ENCODE data around the gene PDZRN4.
"Not testable (repeated sequence)": the region's sequence is repeated elsewhere in the genome, so short reads cannot be mapped to it uniquely, and the experiment has no call there.

The PDZRN4 gene

DNA sequence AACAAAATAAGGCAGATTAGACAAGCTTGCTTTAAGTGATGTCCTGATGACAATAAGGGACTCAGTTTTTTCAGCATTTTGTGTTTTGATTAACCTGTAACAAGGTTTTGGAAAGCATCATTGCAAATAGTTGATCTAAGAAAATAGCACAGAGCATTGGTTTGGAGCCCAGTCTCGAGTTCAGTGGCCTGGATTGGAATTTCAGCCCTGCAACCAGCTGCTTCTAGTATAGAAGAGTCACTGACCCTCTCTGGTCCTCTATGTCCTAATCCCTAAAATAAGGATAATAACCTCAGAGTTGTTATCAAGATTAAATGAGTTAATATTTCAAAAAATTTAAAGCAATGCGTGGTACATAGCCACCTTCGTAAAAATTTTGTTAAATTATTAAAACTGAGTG lies 25.5 kb downstream of the PDZRN4 start:
- DNase-seq (ENCODE audit: low read depth in 3 of 3, low spot score in 1 of 3) = no peak

DNA sequence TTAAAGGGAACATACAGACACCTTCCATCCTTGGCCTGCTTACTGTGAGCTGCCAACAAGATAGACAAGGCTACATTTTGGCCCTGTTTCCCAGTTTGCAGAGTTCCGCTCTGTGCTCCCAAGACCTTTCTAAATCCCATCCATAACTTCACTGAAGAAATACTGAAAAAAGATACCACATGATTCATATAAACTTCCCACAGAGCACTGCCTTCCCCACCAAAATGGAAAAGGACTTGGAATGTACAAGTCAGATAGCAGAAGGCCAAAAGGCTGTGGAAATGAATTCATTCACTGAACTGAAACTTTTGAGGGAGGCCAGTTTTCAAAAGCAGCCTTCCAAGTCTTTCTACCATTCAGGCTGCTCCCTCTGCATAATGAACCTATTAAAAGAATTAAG lies 29.6 kb downstream of the PDZRN4 start:
- no peak for DNase-seq (ENCODE audit: low read depth in 3 of 3, low spot score in 1 of 3)

- no peak for DNase-seq (ENCODE audit: low read depth in 3 of 3, low spot score in 1 of 3)
These were observed 32.8 kb downstream of the PDZRN4 start for GRCh38 chr12:41220931-41221330.

GRCh38 chr12:41221491-41221890 lies 33.4 kb downstream of the PDZRN4 start:
- no peak for DNase-seq (ENCODE audit: low read depth in 3 of 3, low spot score in 1 of 3)

DNA sequence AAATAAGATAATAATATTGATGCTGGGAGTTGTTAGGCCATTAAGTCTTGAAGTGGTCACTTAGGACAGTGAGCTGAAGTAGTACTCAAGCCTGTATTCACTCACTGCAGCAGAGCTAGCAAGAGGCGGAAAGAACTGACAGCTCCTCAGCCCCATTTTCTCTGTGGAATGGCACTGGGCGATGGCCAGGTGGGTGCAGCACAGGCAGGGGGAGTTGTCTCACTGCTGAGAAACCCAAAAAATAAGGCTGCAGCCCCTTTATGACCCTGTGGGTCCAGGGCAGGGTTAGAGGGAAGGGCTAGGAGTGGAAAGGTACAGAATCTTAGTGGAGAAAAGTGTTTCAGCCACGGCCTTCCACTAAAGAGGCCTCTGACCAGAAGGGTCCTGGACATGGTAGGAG lies 35.5 kb downstream of the PDZRN4 start:
- no peak for DNase-seq (ENCODE audit: low read depth in 3 of 3, low spot score in 1 of 3)

DNA sequence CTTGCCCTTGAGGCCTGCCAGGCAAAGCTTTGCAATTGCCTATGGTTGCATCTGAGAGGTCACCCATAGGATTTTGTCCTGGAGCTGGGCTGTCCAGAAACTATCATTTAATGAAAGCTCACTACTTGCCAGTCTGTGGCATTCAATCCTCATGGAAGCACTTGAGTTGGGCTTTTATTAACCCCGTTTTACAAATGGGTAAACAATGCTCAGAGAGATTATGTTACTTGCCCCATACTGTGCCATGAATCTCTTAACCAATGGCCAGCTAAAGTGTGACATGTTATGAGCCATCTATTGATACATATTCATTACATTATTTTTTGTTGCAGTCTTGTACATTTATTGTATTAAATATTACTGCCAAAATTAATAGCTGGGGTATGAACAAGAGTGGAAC lies 35.9 kb downstream of the PDZRN4 start:
- no peak for DNase-seq (ENCODE audit: low read depth in 3 of 3, low spot score in 1 of 3)

DNA sequence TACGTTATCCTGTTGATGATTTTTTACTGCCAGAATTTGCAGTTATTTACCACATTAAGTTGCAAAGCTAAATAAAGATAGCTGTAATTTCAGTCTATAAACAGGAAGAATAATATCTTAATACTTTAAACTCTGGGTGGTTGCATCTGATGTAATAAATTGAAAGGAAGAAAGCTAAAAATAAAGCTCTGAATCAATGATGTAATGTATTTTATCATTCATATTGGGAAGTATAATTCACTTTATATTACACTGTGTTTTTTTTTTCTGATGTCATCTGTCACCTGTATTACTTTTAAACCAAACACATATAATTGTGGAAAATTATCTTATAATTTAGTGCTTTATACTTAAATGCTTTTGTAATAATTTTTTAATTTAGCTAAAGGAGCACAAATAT lies 37.1 kb downstream of the PDZRN4 start:
- DNase-seq (ENCODE audit: low read depth in 3 of 3, low spot score in 1 of 3) = no peak

DNA sequence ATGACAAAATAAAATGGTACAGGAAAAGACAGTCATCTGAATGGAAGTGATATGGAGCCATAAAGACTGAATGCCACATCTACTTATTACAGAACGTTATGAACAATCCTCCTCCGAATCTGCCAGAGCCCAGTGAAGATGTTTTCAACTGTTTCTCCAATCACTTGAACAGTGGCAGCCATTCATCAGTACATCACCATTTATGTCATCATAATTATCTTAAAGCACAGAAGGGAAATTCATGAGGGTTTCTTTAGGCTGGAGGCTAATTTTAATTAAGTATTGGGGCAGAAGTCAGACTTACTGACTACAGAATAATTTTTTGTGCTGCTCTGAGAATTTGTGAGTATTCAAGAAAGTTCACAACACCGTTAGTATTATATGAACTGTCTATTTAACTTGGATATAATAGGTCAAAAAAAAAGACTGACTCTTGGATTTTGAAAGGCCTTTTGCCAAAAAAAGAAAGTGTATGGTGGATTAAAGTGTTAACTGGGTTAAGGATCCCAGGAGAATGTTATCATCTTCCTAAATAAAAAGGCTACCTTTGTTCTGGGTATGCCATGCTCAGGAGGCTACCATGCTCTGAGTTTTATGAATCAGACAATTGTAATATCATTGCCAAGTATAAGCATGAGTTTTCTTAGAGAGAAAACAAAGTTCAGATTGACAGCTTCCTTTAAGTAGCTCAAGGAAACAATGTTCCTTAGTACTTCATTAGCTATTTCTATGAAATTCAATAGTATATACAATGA lies 40.1 kb downstream of the PDZRN4 start:
- DNase-seq (ENCODE audit: low read depth in 3 of 3, low spot score in 1 of 3) = no peak

- DNase-seq (ENCODE audit: low read depth in 3 of 3, low spot score in 1 of 3) = no peak
These were observed 42.6 kb downstream of the PDZRN4 start for GRCh38 chr12:41230756-41231155.

GRCh38 chr12:41234692-41235091 lies 46.6 kb downstream of the PDZRN4 start:
- DNase-seq (ENCODE audit: low read depth in 3 of 3, low spot score in 1 of 3) = no peak

DNA sequence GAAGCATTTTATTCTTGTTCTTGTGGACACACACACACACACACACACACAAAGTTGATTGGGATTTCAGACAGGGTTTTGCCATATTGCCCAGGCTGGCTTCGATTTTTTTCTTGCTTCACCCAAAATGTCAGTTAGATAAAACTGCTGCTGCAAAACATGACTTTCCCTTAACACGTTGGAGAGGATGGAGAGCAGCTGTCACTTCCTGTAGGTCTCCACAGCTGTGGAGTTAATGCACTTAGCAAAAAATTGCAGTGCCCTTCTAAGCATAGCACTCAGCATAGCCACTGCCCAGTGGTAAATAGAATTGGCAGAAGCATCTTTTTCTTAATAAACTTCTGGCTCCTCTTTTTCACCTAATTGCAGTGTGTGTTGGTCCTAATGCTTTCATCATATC lies 54.5 kb downstream of the PDZRN4 start:
- DNase-seq (ENCODE audit: low read depth in 3 of 3, low spot score in 1 of 3) = no peak

DNA sequence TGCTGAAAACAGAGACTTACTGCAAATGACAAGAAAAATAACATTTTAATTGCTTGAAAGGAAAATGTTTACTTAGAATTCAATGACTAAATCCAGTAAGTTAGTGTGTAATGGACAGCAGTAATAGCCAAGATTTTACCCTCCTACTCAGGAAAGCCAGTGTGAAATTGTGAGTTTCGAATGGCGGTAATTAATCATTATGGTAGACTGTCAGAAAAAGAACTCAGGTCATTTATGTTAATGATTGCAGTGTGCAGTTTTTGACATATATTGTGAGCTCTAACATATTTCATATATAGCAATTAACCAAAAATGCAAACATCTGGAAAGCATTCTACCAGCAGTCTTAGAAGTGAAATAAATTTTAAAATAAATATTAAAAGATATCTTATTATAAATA lies 60.3 kb downstream of the PDZRN4 start:
- no peak for DNase-seq (ENCODE audit: low read depth in 3 of 3, low spot score in 1 of 3)

DNA sequence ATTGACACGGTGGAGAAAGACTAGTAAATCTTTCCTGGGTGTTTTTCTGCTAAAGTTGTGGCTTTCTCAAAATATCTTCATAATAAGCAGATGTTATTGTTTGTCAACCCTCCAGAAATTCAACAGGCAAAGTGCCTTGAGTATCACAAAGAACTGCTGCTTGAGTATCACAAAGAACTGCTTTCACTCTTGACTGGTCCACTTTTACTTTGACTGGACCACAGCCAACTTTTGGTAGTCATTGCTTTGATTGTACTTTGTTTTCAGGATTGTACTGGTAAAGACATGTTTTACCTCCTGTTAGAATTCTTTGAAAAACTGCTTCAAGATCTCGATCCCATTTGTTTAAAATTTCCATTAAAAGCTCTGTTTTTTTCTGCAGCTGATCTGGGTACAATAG lies 62.6 kb downstream of the PDZRN4 start:
- no peak for DNase-seq (ENCODE audit: low read depth in 3 of 3, low spot score in 1 of 3)

GRCh38 chr12:41254004-41254914 lies 66.1 kb downstream of the PDZRN4 start:
- DNase-seq (ENCODE audit: low read depth in 3 of 3, low spot score in 1 of 3) = no peak

DNA sequence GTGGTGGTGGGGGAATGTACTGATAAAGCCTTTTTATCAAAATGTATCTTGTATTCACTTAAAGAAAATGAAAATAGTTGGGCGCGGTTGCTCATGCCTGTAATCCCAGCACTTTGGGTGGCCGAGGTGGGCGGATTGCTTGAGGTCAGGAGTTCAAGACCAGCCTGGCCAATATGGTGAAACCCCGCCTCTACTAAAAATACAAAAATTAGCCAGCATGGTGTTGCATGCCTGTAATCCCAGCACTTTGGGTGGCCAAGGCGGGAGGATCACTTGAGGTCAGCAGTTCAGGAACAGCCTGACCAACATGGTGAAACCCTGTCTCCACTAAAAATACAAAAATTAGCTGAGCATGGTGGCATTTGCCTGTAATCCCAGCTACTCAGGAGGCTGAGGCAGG lies 75.1 kb downstream of the PDZRN4 start:
- not testable (repeated sequence) for DNase-seq (ENCODE audit: low read depth in 3 of 3, low spot score in 1 of 3)

- no peak for DNase-seq (ENCODE audit: low read depth in 3 of 3, low spot score in 1 of 3)
These were observed 76.2 kb downstream of the PDZRN4 start for GRCh38 chr12:41264281-41264680.

GRCh38 chr12:41269056-41269455 lies 80.9 kb downstream of the PDZRN4 start:
- DNase-seq (ENCODE audit: low read depth in 3 of 3, low spot score in 1 of 3) = no peak

- no peak for DNase-seq (ENCODE audit: low read depth in 3 of 3, low spot score in 1 of 3)
These were observed 83.4 kb downstream of the PDZRN4 start for GRCh38 chr12:41271489-41271888.

DNA sequence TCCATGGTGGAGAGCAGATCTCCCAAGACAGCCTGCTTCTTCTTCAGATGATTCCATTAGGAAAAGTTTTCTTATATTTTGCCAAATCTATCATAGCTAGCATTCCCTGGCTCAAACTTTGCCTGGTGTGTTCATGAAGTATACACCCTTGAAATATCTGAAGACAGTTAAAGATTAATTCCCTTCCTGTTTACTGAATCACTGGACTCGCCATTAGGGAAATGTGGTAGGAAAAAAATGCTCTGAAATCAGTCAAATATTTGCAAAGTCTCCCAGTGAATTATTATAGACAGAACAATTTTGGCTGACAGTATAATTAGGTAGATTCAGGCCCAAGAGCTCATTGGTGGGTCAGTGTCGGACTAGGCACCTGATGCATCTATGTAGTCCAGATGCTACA lies 86.5 kb downstream of the PDZRN4 start:
- no peak for DNase-seq (ENCODE audit: low read depth in 3 of 3, low spot score in 1 of 3)

GRCh38 chr12:41277100-41277945 lies 89.2 kb downstream of the PDZRN4 start:
- no peak for DNase-seq (ENCODE audit: low read depth in 3 of 3, low spot score in 1 of 3)

DNA sequence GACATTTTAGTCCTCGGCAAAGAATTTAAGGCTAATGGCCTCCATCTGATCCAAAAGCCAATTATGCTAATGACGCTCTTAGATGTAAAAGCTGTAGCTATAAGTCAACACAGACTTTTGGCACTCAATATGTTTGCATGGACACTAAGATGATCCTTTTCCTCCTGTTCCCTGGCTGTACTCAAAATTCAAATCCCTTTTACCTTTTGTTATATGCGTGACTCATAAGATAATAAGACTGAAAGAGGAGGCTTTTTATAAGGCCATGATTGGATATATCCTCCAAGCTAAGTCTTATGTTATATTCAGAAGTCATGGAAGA lies 89.8 kb downstream of the PDZRN4 start:
- DNase-seq (ENCODE audit: low read depth in 3 of 3, low spot score in 1 of 3) = no peak
